Measurements from ENCODE around the gene SH2D3A. TPM values are rescaled to one million over a fixed set of nuclear protein-coding genes. Genes with fewer than 3 reads are reported as not detected.
A peak's percentile ranks its signal among the peaks of the same experiment; 100 is the strongest.

The SH2D3A gene
- total and polyA plus RNA-seq, 2 donors (not counting 1 experiment from before 2014, with no cell fraction given), result not detected

DNA sequence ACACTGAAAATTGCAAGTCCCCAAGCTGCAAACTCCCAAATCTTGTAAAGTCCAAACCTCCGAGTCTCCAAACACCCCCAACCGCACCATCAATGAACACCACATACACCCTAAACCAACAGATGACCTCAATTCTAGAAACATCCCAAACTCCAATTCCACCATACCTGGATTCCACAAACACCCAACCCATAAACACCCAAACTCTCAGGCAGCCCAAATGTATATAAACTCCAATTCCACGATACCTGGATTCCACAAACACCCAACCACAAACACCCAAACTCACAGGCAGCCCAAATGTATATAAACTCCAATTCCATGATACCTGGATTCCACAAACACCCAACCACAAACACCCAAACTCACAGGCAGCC is 47.3 kb downstream of the SH2D3A start:
- no peak overlapping the region for H3K4me2 ChIP-seq (ENCODE audit: extremely low read depth, insufficient read depth, low read length)
- H3K9ac ChIP-seq (ENCODE audit: insufficient read depth, low read length), result no peak overlapping the region
- no peaks in the 10 kb centered on the region for H3K79me2 ChIP-seq (ENCODE audit: control insufficient read depth, insufficient read depth, low read length)
- TF ChIP-seq EZH2 (IDR thresholded peaks at IDR 0.05; ENCODE audit: low read length, missing control alignments), result no peak
- TF ChIP-seq, protein P1, sequence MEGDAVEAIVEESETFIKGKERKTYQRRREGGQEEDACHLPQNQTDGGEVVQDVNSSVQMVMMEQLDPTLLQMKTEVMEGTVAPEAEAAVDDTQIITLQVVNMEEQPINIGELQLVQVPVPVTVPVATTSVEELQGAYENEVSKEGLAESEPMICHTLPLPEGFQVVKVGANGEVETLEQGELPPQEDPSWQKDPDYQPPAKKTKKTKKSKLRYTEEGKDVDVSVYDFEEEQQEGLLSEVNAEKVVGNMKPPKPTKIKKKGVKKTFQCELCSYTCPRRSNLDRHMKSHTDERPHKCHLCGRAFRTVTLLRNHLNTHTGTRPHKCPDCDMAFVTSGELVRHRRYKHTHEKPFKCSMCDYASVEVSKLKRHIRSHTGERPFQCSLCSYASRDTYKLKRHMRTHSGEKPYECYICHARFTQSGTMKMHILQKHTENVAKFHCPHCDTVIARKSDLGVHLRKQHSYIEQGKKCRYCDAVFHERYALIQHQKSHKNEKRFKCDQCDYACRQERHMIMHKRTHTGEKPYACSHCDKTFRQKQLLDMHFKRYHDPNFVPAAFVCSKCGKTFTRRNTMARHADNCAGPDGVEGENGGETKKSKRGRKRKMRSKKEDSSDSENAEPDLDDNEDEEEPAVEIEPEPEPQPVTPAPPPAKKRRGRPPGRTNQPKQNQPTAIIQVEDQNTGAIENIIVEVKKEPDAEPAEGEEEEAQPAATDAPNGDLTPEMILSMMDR (conservative IDR thresholded peaks at IDR 0.05 in 1 of 2, IDR thresholded peaks at IDR 0.05 in 1 of 2; ENCODE audit: low read depth in 1 of 2, low read length in 2 of 2), result no peak
- H4K20me1 ChIP-seq (ENCODE audit: control insufficient read depth, extremely low read depth, insufficient read depth, low read length), result no peaks in the 10 kb centered on the region
- H3K27me3 ChIP-seq (ENCODE audit: control insufficient read depth, insufficient read depth, low read length), result no peaks in the 10 kb centered on the region
- H3K36me3 ChIP-seq (ENCODE audit: control insufficient read depth, insufficient read depth, low read length), result no peaks in the 10 kb centered on the region
- no peaks in the 10 kb centered on the region for H3K4me1 ChIP-seq (ENCODE audit: control insufficient read depth, extremely low read depth, insufficient read depth, low read length)
- H3K27ac ChIP-seq (ENCODE audit: insufficient read depth, low read length), result no peak overlapping the region
- no peak for DNase-seq (ENCODE audit: low read depth in 2 of 2)
- H3K4me3 ChIP-seq (replicated peaks in 1 of 4; ENCODE audit: control extremely low read depth in 1 of 4, insufficient read depth in 1 of 4, low read depth in 3 of 4, low read length in 4 of 4), result peak overlapping the region in 1 of 4 experiments; percentile 37
- no peak overlapping the region for H2AFZ ChIP-seq (ENCODE audit: low read length)
- H3K9me3 ChIP-seq (ENCODE audit: control insufficient read depth, insufficient read depth, low read depth, low read length), result no peaks in the 10 kb centered on the region

DNA sequence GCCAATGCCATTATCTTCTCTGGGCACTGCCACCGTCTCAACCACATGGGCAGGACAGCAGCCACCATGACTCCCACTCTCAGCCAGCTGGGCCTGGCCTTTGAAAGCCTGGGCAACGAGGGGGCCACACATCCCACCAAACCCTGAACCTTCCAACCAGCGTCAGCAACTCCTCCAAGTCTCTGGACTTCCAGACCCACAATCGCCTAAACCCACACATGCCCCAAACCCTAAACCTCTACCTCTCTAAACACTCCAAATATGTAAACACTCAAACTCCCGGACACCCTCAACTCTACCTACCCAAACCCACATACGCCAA is 47.7 kb downstream of the SH2D3A start:
- Histone ChIP-seq H3K27me3 (ENCODE audit: control insufficient read depth, insufficient read depth, low read length) (no peaks in the 10 kb centered on the region), H3K36me3 (ENCODE audit: control insufficient read depth, insufficient read depth, low read length) (no peaks in the 10 kb centered on the region), H3K79me2 (ENCODE audit: control insufficient read depth, insufficient read depth, low read length) (no peaks in the 10 kb centered on the region), H3K9ac (ENCODE audit: insufficient read depth, low read length) (no peak overlapping the region), H3K4me2 (ENCODE audit: extremely low read depth, insufficient read depth, low read length) (no peak overlapping the region), H2AFZ (ENCODE audit: low read length) (no peak overlapping the region), H3K4me3 (replicated peaks in 1 of 4; ENCODE audit: control extremely low read depth in 1 of 4, insufficient read depth in 1 of 4, low read depth in 3 of 4, low read length in 4 of 4) (no peak overlapping the region), H3K9me3 (ENCODE audit: control insufficient read depth, insufficient read depth, low read depth, low read length) (no peaks in the 10 kb centered on the region), H3K27ac (ENCODE audit: insufficient read depth, low read length) (no peak overlapping the region), H3K4me1 (ENCODE audit: control insufficient read depth, extremely low read depth, insufficient read depth, low read length) (no peaks in the 10 kb centered on the region), H4K20me1 (ENCODE audit: control insufficient read depth, extremely low read depth, insufficient read depth, low read length) (no peaks in the 10 kb centered on the region)
- no peak for TF ChIP-seq EZH2 (IDR thresholded peaks at IDR 0.05; ENCODE audit: low read length, missing control alignments)
- no peak for DNase-seq (ENCODE audit: low read depth in 2 of 2)

DNA sequence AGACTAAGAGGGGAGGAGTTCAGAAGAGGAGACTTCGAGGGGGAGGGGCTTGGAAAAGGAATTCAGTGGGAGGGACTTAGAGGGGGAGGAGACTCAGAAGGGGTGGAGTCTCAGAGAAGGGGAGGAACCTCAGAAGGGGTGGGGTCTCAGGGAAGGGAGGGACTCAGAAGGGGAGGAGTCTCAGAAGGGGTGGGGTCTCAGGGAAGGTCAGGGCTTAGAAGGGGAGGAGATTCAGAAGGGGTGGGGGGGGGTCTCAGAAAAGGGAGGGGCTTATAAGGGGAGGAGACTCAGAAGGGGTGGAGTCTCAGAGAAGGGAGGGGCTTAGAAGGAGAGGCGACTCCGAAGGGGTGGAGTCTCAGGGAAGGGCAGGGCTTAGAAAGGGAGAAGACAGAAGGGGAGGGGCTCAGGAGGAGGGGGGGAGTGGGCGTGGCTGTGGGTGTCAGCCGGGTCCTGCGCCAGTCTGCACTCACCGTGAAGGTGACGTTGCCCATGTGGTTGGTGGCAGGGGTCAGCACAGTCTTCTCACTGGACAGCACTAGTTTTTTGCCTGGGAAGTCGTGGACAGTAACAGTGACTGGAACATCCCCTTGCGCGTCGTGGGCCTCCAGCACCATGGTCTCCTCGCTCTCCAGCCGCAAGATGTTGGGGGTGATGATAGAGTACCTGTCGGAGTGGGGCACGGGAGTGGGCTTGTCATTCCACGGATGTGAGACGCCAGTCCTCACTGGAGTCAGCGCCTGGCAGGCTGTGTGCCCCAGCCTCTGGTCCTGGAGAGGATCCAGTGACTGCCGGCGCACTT is 48.3 kb downstream of the SH2D3A start:
- Histone ChIP-seq H3K4me1 (ENCODE audit: control insufficient read depth, extremely low read depth, insufficient read depth, low read length) (no peaks in the 10 kb centered on the region), H4K20me1 (ENCODE audit: control insufficient read depth, extremely low read depth, insufficient read depth, low read length) (no peaks in the 10 kb centered on the region), H3K4me3 (replicated peaks in 1 of 4; ENCODE audit: control extremely low read depth in 1 of 4, insufficient read depth in 1 of 4, low read depth in 3 of 4, low read length in 4 of 4) (no peak overlapping the region), H3K27me3 (ENCODE audit: control insufficient read depth, insufficient read depth, low read length) (no peaks in the 10 kb centered on the region), H3K27ac (ENCODE audit: insufficient read depth, low read length) (no peak overlapping the region), H3K4me2 (ENCODE audit: extremely low read depth, insufficient read depth, low read length) (no peak overlapping the region), H3K79me2 (ENCODE audit: control insufficient read depth, insufficient read depth, low read length) (no peaks in the 10 kb centered on the region), H2AFZ (ENCODE audit: low read length) (no peak overlapping the region), H3K9ac (ENCODE audit: insufficient read depth, low read length) (no peak overlapping the region), H3K9me3 (ENCODE audit: control insufficient read depth, insufficient read depth, low read depth, low read length) (no peaks in the 10 kb centered on the region), H3K36me3 (ENCODE audit: control insufficient read depth, insufficient read depth, low read length) (no peaks in the 10 kb centered on the region)
- peak in 1 of 2 donors; percentile 7 for DNase-seq (ENCODE audit: low read depth in 2 of 2)
- TF ChIP-seq, protein P1 (conservative IDR thresholded peaks at IDR 0.05 in 1 of 2, IDR thresholded peaks at IDR 0.05 in 1 of 2; ENCODE audit: low read depth in 1 of 2, low read length in 2 of 2), result no peak
- TF ChIP-seq EZH2 (IDR thresholded peaks at IDR 0.05; ENCODE audit: low read length, missing control alignments), result no peak

Data from fibroblast of lung (primary cell).